Epithelial cell of proximal tubule (primary cell): ENCODE results near the gene FAN1. TPM values are rescaled to one million over a fixed set of nuclear protein-coding genes. Genes with fewer than 3 reads are reported as not detected.

Experiments
- DNase-seq: peaks from one replicate; pipeline ENCODE4 v3.0.0-alpha.2; 2011; ENCODE audit warnings: low read depth
- H3K4me3 ChIP-seq: 2 replicates; pipeline ENCODE4 v1.5.1; 2011; ENCODE audit warnings: low read depth, mild to moderate bottlenecking, low read length
- CTCF ChIP-seq: conservative IDR thresholded peaks from 2 replicates; pipeline ENCODE4 v1.5.1; 2012; ENCODE audit warnings: low read depth, mild to moderate bottlenecking, low read length
- total RNA-seq: library from RNA; depleted of rRNA; stranded (reverse); fragments of >200 nt; gene quantifications from 2 replicates; pipeline ENCODE4 v1.2.3, GENCODE V29; 2015

The FAN1 gene
- total RNA-seq, 1 donor from 2014 or later = 9.1 TPM

- no peak overlapping the region for H3K4me3 ChIP-seq
- DNase-seq = no peak
- TF ChIP-seq CTCF = no peak
Observed at GRCh38 chr15:30918366-30918765, 14.7 kb downstream of the FAN1 start.

- no peak for DNase-seq
- H3K4me3 ChIP-seq = no peak overlapping the region
- no peak for TF ChIP-seq CTCF
Observed at GRCh38 chr15:30919877-30920550, 16.3 kb downstream of the FAN1 start.

GRCh38 chr15:30921106-30921505, 17.4 kb downstream of the FAN1 start:
- H3K4me3 ChIP-seq = no peak overlapping the region
- no peak for TF ChIP-seq CTCF

GRCh38 chr15:30921781-30922479, 18.2 kb downstream of the FAN1 start:
- TF ChIP-seq CTCF = no peak
- no peak overlapping the region for H3K4me3 ChIP-seq
- no peak for DNase-seq

More at GRCh38 chr15:30921106-30921505, 17.4 kb downstream of the FAN1 start:
- no peak for DNase-seq

- peak; percentile 69 for DNase-seq
- H3K4me3 ChIP-seq = no peak overlapping the region
- peak; percentile 14 for TF ChIP-seq CTCF
Observed at GRCh38 chr15:30922480-30923311, 19.0 kb downstream of the FAN1 start.

- no peak overlapping the region for H3K4me3 ChIP-seq
- no peak for DNase-seq
- TF ChIP-seq CTCF = no peak
Observed at GRCh38 chr15:30923429-30923828, 19.7 kb downstream of the FAN1 start.
